ENCODE data around the gene PHF21B. TPM values are rescaled to one million over a fixed set of nuclear protein-coding genes. Genes with fewer than 3 reads are reported as not detected.
A peak's percentile ranks its signal among the peaks of the same experiment; 100 is the strongest.

PHF21B gene
- total RNA-seq, 1 donor = not detected

GRCh38 chr22:44891791-44892190 lies 118.0 kb downstream of the PHF21B start:
- Histone ChIP-seq H3K4me3 (ENCODE audit: insufficient read depth, low read length) (no peak overlapping the region), H3K27ac (ENCODE audit: low read depth, low read length) (no peak overlapping the region), H3K27me3 (ENCODE audit: insufficient read depth, low read length) (no peaks in the 10 kb centered on the region), H3K4me2 (ENCODE audit: insufficient read depth, low read length) (no peak overlapping the region), H3K4me1 (ENCODE audit: insufficient read depth, low read length) (no peaks in the 10 kb centered on the region), H3K36me3 (ENCODE audit: insufficient read depth, low read length) (no peaks in the 10 kb centered on the region), H3K79me2 (ENCODE audit: insufficient read depth, low read length) (no peaks in the 10 kb centered on the region), H3K9me3 (ENCODE audit: low read depth, low read length) (no peaks in the 10 kb centered on the region), H4K20me1 (ENCODE audit: insufficient read depth, low read length) (no peaks in the 10 kb centered on the region), H2AFZ (ENCODE audit: low read length) (no peak overlapping the region)
- peak; percentile 75 for DNase-seq (ENCODE audit: insufficient read length, low spot score, missing footprints)
- no peak for TF ChIP-seq CTCF (IDR thresholded peaks at IDR 0.05; ENCODE audit: extremely low read depth, low read depth, low read length)

- H3K27ac ChIP-seq (ENCODE audit: low read depth, low read length) = no peak overlapping the region
Measured at GRCh38 chr22:44891293-44891747, 118.5 kb downstream of the PHF21B start.

GRCh38 chr22:44890416-44891292 lies 119.2 kb downstream of the PHF21B start:
- no peak overlapping the region for H2AFZ ChIP-seq (ENCODE audit: low read length)
- no peaks in the 10 kb centered on the region for H3K4me1 ChIP-seq (ENCODE audit: insufficient read depth, low read length)
- no peak overlapping the region for H3K27ac ChIP-seq (ENCODE audit: low read depth, low read length)
- no peaks in the 10 kb centered on the region for H3K27me3 ChIP-seq (ENCODE audit: insufficient read depth, low read length)
- H3K79me2 ChIP-seq (ENCODE audit: insufficient read depth, low read length) = no peaks in the 10 kb centered on the region
- no peaks in the 10 kb centered on the region for H3K9me3 ChIP-seq (ENCODE audit: low read depth, low read length)
- no peak overlapping the region for H3K4me2 ChIP-seq (ENCODE audit: insufficient read depth, low read length)
- no peak for TF ChIP-seq CTCF (IDR thresholded peaks at IDR 0.05; ENCODE audit: extremely low read depth, low read depth, low read length)
- no peak overlapping the region for H3K4me3 ChIP-seq (ENCODE audit: insufficient read depth, low read length)
- H4K20me1 ChIP-seq (ENCODE audit: insufficient read depth, low read length) = no peaks in the 10 kb centered on the region
- DNase-seq (ENCODE audit: insufficient read length, low spot score, missing footprints) = peak; percentile 59
- H3K36me3 ChIP-seq (ENCODE audit: insufficient read depth, low read length) = no peaks in the 10 kb centered on the region

More at GRCh38 chr22:44891293-44891747, 118.5 kb downstream of the PHF21B start:
- Histone ChIP-seq H4K20me1 (ENCODE audit: insufficient read depth, low read length) (no peaks in the 10 kb centered on the region), H3K27me3 (ENCODE audit: insufficient read depth, low read length) (no peaks in the 10 kb centered on the region), H3K36me3 (ENCODE audit: insufficient read depth, low read length) (no peaks in the 10 kb centered on the region), H3K4me2 (ENCODE audit: insufficient read depth, low read length) (no peak overlapping the region), H3K4me1 (ENCODE audit: insufficient read depth, low read length) (no peaks in the 10 kb centered on the region), H3K4me3 (ENCODE audit: insufficient read depth, low read length) (no peak overlapping the region), H3K9me3 (ENCODE audit: low read depth, low read length) (no peaks in the 10 kb centered on the region), H2AFZ (ENCODE audit: low read length) (no peak overlapping the region), H3K79me2 (ENCODE audit: insufficient read depth, low read length) (no peaks in the 10 kb centered on the region)
- no peak for TF ChIP-seq CTCF (IDR thresholded peaks at IDR 0.05; ENCODE audit: extremely low read depth, low read depth, low read length)
- DNase-seq (ENCODE audit: insufficient read length, low spot score, missing footprints) = peak; percentile 64

- Histone ChIP-seq H3K27ac (ENCODE audit: low read depth, low read length) (no peak overlapping the region), H4K20me1 (ENCODE audit: insufficient read depth, low read length) (no peaks in the 10 kb centered on the region), H3K79me2 (ENCODE audit: insufficient read depth, low read length) (no peaks in the 10 kb centered on the region), H2AFZ (ENCODE audit: low read length) (no peak overlapping the region), H3K36me3 (ENCODE audit: insufficient read depth, low read length) (no peaks in the 10 kb centered on the region), H3K4me3 (ENCODE audit: insufficient read depth, low read length) (no peak overlapping the region), H3K4me2 (ENCODE audit: insufficient read depth, low read length) (no peak overlapping the region), H3K27me3 (ENCODE audit: insufficient read depth, low read length) (no peaks in the 10 kb centered on the region), H3K4me1 (ENCODE audit: insufficient read depth, low read length) (no peaks in the 10 kb centered on the region), H3K9me3 (ENCODE audit: low read depth, low read length) (no peaks in the 10 kb centered on the region)
- TF ChIP-seq CTCF (IDR thresholded peaks at IDR 0.05; ENCODE audit: extremely low read depth, low read depth, low read length) = no peak
- DNase-seq (ENCODE audit: insufficient read length, low spot score, missing footprints) = no peak
Measured at GRCh38 chr22:44889255-44889878, 120.4 kb downstream of the PHF21B start.
